Central memory CD8-positive, alpha-beta T cell (primary cell): ENCODE measurements around the gene CTTNBP2NL.

Experiments used
- ATAC-seq: fragments of 150-1000 bp; cut with Tn5 transposase; replicated peaks from 2 replicates; pipeline ENCODE4 v1.10.0; 2022; ENCODE audit warnings: mild to moderate bottlenecking, moderate FRiP score, moderate number of reproducible peaks; ENCODE audit not compliant: poor library complexity, severe bottlenecking; ENCODE audit errors: extremely low read depth
- DNase-seq, 2 donors: peaks; one replicate each; pipeline ENCODE4 v3.0.0; 2021; ENCODE audit warnings: low spot score in 2 of 2
- H3K27ac Mint-ChIP-seq: one replicate; pipeline ENCODE4 v1.8.0; 2022; ENCODE audit warnings: low read depth, mild to moderate bottlenecking, moderate library complexity, mixed read lengths
- H3K27me3 Mint-ChIP-seq: one replicate; pipeline ENCODE4 v1.8.0; 2022; ENCODE audit warnings: mixed read lengths
- H3K36me3 Mint-ChIP-seq: one replicate; pipeline ENCODE4 v1.8.0; 2022; ENCODE audit warnings: mild to moderate bottlenecking, moderate library complexity, mixed read lengths; ENCODE audit not compliant: insufficient read depth
- H3K4me1 Mint-ChIP-seq: one replicate; pipeline ENCODE4 v1.8.0; 2022; ENCODE audit warnings: mixed read lengths
- H3K4me3 Mint-ChIP-seq: one replicate; pipeline ENCODE4 v1.8.0; 2022; ENCODE audit warnings: mild to moderate bottlenecking, moderate library complexity, mixed read lengths
- H3K9me3 Mint-ChIP-seq: one replicate; pipeline ENCODE4 v1.8.0; 2022; ENCODE audit warnings: mixed read lengths

Gene CTTNBP2NL

GRCh38 chr1:112395821-112396652 is at the start of gene CTTNBP2NL:
CTTNBP2NL (plus strand) TSS chr1:112396214; CDS start chr1:112416166, 19,952 bp downstream.
- Mint-ChIP-seq H3K4me1 (peaks cover 25% of the 10 kb centered on the region), H3K27ac (peak within 1 kb of the TSS; percentile 12), H3K9me3 (no peaks in the 10 kb centered on the region), H3K27me3 (peaks cover 35% of the 10 kb centered on the region), H3K4me3 (peak within 1 kb of the TSS; percentile 85), H3K36me3 (peaks cover 1% of the 10 kb centered on the region)
- ATAC-seq (peak; percentile 86), DNase-seq (peak; percentile 33 to 39)

- Mint-ChIP-seq H3K9me3 (peaks cover 6% of the 10 kb centered on the region), H3K36me3 (no peaks in the 10 kb centered on the region), H3K4me3 (no peak overlapping the region), H3K4me1 (peaks cover 18% of the 10 kb centered on the region), H3K27me3 (peaks cover 4% of the 10 kb centered on the region), H3K27ac (no peak overlapping the region)
- DNase-seq = no peak
- no peak for ATAC-seq
Observed at GRCh38 chr1:112346801-112347350, 49.1 kb upstream of the CTTNBP2NL start.

- Mint-ChIP-seq H3K4me1 (no peaks in the 10 kb centered on the region), H3K36me3 (no peaks in the 10 kb centered on the region), H3K9me3 (no peaks in the 10 kb centered on the region), H3K27me3 (peaks cover 74% of the 10 kb centered on the region), H3K27ac (no peak overlapping the region), H3K4me3 (no peak overlapping the region)
- ATAC-seq (no peak), DNase-seq (no peak)
Observed at GRCh38 chr1:112356765-112357164, 39.2 kb upstream of the CTTNBP2NL start.

- Mint-ChIP-seq H3K27me3 (peaks cover 75% of the 10 kb centered on the region), H3K4me1 (no peaks in the 10 kb centered on the region), H3K27ac (no peak overlapping the region), H3K4me3 (no peak overlapping the region), H3K9me3 (no peaks in the 10 kb centered on the region), H3K36me3 (no peaks in the 10 kb centered on the region)
- DNase-seq (no peak), ATAC-seq (no peak)
Observed at GRCh38 chr1:112357467-112357866, 38.5 kb upstream of the CTTNBP2NL start.

- no peaks in the 10 kb centered on the region for H3K36me3 Mint-ChIP-seq
- no peak overlapping the region for H3K4me3 Mint-ChIP-seq
- ATAC-seq = no peak
- no peaks in the 10 kb centered on the region for H3K9me3 Mint-ChIP-seq
- peaks cover 80% of the 10 kb centered on the region for H3K27me3 Mint-ChIP-seq
- no peaks in the 10 kb centered on the region for H3K4me1 Mint-ChIP-seq
- DNase-seq = no peak
- H3K27ac Mint-ChIP-seq = no peak overlapping the region
Observed at GRCh38 chr1:112358061-112358770, 37.8 kb upstream of the CTTNBP2NL start.

- Mint-ChIP-seq H3K4me3 (no peak overlapping the region), H3K9me3 (no peaks in the 10 kb centered on the region)
- DNase-seq = no peak
Observed at GRCh38 chr1:112358798-112359408, 37.1 kb upstream of the CTTNBP2NL start.

GRCh38 chr1:112359961-112360767 is 35.9 kb upstream of the CTTNBP2NL start:
- H3K4me3 Mint-ChIP-seq = no peak overlapping the region
- H3K27me3 Mint-ChIP-seq = peaks cover 69% of the 10 kb centered on the region
- no peak overlapping the region for H3K27ac Mint-ChIP-seq
- H3K4me1 Mint-ChIP-seq = no peaks in the 10 kb centered on the region
- no peaks in the 10 kb centered on the region for H3K9me3 Mint-ChIP-seq
- H3K36me3 Mint-ChIP-seq = no peaks in the 10 kb centered on the region
- ATAC-seq (no peak), DNase-seq (no peak)

More at GRCh38 chr1:112358798-112359408, 37.1 kb upstream of the CTTNBP2NL start:
- ATAC-seq = peak; percentile 32
- no peaks in the 10 kb centered on the region for H3K4me1 Mint-ChIP-seq
- H3K27ac Mint-ChIP-seq = no peak overlapping the region
- peaks cover 80% of the 10 kb centered on the region for H3K27me3 Mint-ChIP-seq
- no peaks in the 10 kb centered on the region for H3K36me3 Mint-ChIP-seq

GRCh38 chr1:112363636-112364035 is 32.4 kb upstream of the CTTNBP2NL start:
- DNase-seq (no peak), ATAC-seq (no peak)
- no peaks in the 10 kb centered on the region for H3K36me3 Mint-ChIP-seq
- H3K4me1 Mint-ChIP-seq = no peaks in the 10 kb centered on the region
- no peak overlapping the region for H3K4me3 Mint-ChIP-seq
- peaks cover 54% of the 10 kb centered on the region for H3K27me3 Mint-ChIP-seq
- no peaks in the 10 kb centered on the region for H3K9me3 Mint-ChIP-seq
- no peak overlapping the region for H3K27ac Mint-ChIP-seq

- H3K9me3 Mint-ChIP-seq = no peaks in the 10 kb centered on the region
- no peak overlapping the region for H3K4me3 Mint-ChIP-seq
- no peak overlapping the region for H3K27ac Mint-ChIP-seq
- H3K4me1 Mint-ChIP-seq = no peaks in the 10 kb centered on the region
- peaks cover 44% of the 10 kb centered on the region for H3K27me3 Mint-ChIP-seq
- no peak for ATAC-seq
- no peaks in the 10 kb centered on the region for H3K36me3 Mint-ChIP-seq
- DNase-seq = no peak
Observed at GRCh38 chr1:112368198-112368597, 27.8 kb upstream of the CTTNBP2NL start.

- ATAC-seq (peak; percentile 99), DNase-seq (peak; percentile 65 to 80)
- H3K4me1 Mint-ChIP-seq = no peaks in the 10 kb centered on the region
- no peaks in the 10 kb centered on the region for H3K36me3 Mint-ChIP-seq
- H3K27ac Mint-ChIP-seq = no peak overlapping the region
- H3K9me3 Mint-ChIP-seq = no peaks in the 10 kb centered on the region
- H3K27me3 Mint-ChIP-seq = peaks cover 59% of the 10 kb centered on the region
- no peak overlapping the region for H3K4me3 Mint-ChIP-seq
Observed at GRCh38 chr1:112369392-112370285, 26.4 kb upstream of the CTTNBP2NL start.

- no peaks in the 10 kb centered on the region for H3K4me1 Mint-ChIP-seq
- no peak overlapping the region for H3K4me3 Mint-ChIP-seq
- H3K27ac Mint-ChIP-seq = no peak overlapping the region
- no peak for ATAC-seq
- no peaks in the 10 kb centered on the region for H3K9me3 Mint-ChIP-seq
- DNase-seq = no peak
- peaks cover 68% of the 10 kb centered on the region for H3K27me3 Mint-ChIP-seq
- no peaks in the 10 kb centered on the region for H3K36me3 Mint-ChIP-seq
Observed at GRCh38 chr1:112370996-112371395, 25.0 kb upstream of the CTTNBP2NL start.
